ENCODE data around the gene DIP2A.
"Not testable (repeated sequence)": the region's sequence is repeated elsewhere in the genome, so short reads cannot be mapped to it uniquely, and the experiment has no call there.

Gene DIP2A

GRCh38 chr21:46448855-46449254, 9.8 kb upstream of the DIP2A start:
- not testable (repeated sequence) for DNase-seq

GRCh38 chr21:46452710-46453109, 6.0 kb upstream of the DIP2A start:
- DNase-seq: no peak

GRCh38 chr21:46454142-46454541, 4.5 kb upstream of the DIP2A start:
- DNase-seq: no peak

GRCh38 chr21:46454634-46455390, 3.9 kb upstream of the DIP2A start:
- DNase-seq: no peak

GRCh38 chr21:46455575-46456385, 2.9 kb upstream of the DIP2A start:
- DNase-seq: no peak

- DNase-seq: no peak
Measured at GRCh38 chr21:46456750-46457149, 1.9 kb upstream of the DIP2A start.

- DNase-seq: peak; percentile 50 to 57
Measured at GRCh38 chr21:46457801-46458314, 833 bp upstream of the DIP2A start.

- DNase-seq: no peak
Measured at GRCh38 chr21:46459024-46459355, 299 bp downstream of the DIP2A start.

- DNase-seq: peak; percentile 25 to 38
Measured at GRCh38 chr21:46459356-46460112, 843 bp downstream of the DIP2A start.

- DNase-seq: no peak
Measured at GRCh38 chr21:46461909-46462308, 3.2 kb downstream of the DIP2A start.

- DNase-seq: not testable (repeated sequence)
Measured at GRCh38 chr21:46465153-46465552, 6.5 kb downstream of the DIP2A start.

- DNase-seq: peak in 1 of 2 experiments; percentile 10
Measured at GRCh38 chr21:46465651-46466050, 7.0 kb downstream of the DIP2A start.

GRCh38 chr21:46468108-46468774, 9.6 kb downstream of the DIP2A start:
- DNase-seq: no peak

- no peak for DNase-seq
Measured at GRCh38 chr21:46469275-46469674, 10.6 kb downstream of the DIP2A start.

GRCh38 chr21:46471514-46471913, 12.8 kb downstream of the DIP2A start:
- DNase-seq: no peak

- DNase-seq: peak; percentile 22 to 23
Measured at GRCh38 chr21:46472246-46472645, 13.6 kb downstream of the DIP2A start.

- no peak for DNase-seq
Measured at GRCh38 chr21:46474382-46474781, 15.7 kb downstream of the DIP2A start.

GRCh38 chr21:46475296-46475695, 16.6 kb downstream of the DIP2A start:
- DNase-seq: no peak

- DNase-seq: no peak
Measured at GRCh38 chr21:46477765-46478164, 19.1 kb downstream of the DIP2A start.

- no peak for DNase-seq
Measured at GRCh38 chr21:46478910-46479309, 20.2 kb downstream of the DIP2A start.

GRCh38 chr21:46480466-46480865, 21.8 kb downstream of the DIP2A start:
- no peak for DNase-seq

- DNase-seq: no peak
Measured at GRCh38 chr21:46482225-46482845, 23.6 kb downstream of the DIP2A start.
